Testis (tissue), 2 donors: Measurements from ENCODE around the gene EFNA5.

Source experiments
- POLR2A ChIP-seq: fragments of 450-650 bp; IDR thresholded peaks from one replicate; pipeline ENCODE4 v1.6.1; 2017; ENCODE audit warnings: antibody characterized with exemption, mild to moderate bottlenecking, moderate library complexity
- TF ChIP-seq, protein P1 (sequence below), 3 experiments: fragments of 450-650 bp in 2 of 3; fragments of 200-600 bp in 1 of 3; sonication (generic) in 1 of 3; IDR thresholded peaks; one replicate each; pipeline ENCODE4 v1.5.1; 2016 to 2019; ENCODE audit warnings: antibody characterized with exemption in 3 of 3, mild to moderate bottlenecking in 2 of 3, moderate library complexity in 1 of 3

DNA sequence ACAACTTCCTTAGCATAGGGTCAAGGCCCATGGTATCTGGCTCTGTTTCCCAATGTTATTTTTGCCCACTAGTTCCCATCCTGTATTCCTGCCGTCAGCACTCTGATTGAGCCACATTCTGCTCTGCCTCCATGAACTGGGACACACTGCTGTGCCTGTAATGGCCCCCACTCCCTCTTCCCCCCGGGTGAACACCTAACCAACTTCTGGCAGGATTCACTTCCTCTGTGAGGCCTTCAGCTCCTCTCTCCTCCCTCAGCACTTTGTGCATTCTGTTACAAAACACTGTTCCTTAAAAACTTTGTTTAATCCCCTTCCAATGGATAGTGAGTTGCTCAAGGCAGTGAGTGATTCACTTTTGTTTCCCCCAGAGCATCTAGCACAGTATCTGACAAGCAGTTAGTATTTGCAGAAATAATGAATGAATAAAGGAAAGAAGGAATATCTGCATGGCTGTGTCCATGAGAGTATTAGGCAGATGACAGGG, 183.6 kb downstream of the EFNA5 start:
- TF ChIP-seq POLR2A, result no peak
- TF ChIP-seq, protein P1, sequence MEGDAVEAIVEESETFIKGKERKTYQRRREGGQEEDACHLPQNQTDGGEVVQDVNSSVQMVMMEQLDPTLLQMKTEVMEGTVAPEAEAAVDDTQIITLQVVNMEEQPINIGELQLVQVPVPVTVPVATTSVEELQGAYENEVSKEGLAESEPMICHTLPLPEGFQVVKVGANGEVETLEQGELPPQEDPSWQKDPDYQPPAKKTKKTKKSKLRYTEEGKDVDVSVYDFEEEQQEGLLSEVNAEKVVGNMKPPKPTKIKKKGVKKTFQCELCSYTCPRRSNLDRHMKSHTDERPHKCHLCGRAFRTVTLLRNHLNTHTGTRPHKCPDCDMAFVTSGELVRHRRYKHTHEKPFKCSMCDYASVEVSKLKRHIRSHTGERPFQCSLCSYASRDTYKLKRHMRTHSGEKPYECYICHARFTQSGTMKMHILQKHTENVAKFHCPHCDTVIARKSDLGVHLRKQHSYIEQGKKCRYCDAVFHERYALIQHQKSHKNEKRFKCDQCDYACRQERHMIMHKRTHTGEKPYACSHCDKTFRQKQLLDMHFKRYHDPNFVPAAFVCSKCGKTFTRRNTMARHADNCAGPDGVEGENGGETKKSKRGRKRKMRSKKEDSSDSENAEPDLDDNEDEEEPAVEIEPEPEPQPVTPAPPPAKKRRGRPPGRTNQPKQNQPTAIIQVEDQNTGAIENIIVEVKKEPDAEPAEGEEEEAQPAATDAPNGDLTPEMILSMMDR (IDR thresholded peaks at IDR 0.05), result no peak
